D721Med (cell line): Measurements from ENCODE around the gene ZFYVE28.

ENCODE experiments used
- DNase-seq: peaks from one replicate; pipeline ENCODE4 v3.0.0; 2011; ENCODE audit warnings: low spot score; ENCODE audit not compliant: insufficient read length
- FAIRE-seq: peaks from 2 replicates; lab custom pipeline; 2011; peaks lifted over from hg19 to GRCh38; lab: Jason Lieb, UNC
- CTCF ChIP-seq: IDR thresholded peaks from 2 replicates; pipeline ENCODE4 v1.5.1; 2012; ENCODE audit warnings: mild to moderate bottlenecking, control low read depth; ENCODE audit not compliant: insufficient read depth; ENCODE audit errors: missing control alignments

ZFYVE28 gene

GRCh38 chr4:2437475-2438215, 19.2 kb upstream of the ZFYVE28 start:
- FAIRE-seq (no peak), DNase-seq (no peak)
- no peak for TF ChIP-seq CTCF

- FAIRE-seq: no peak
- no peak for TF ChIP-seq CTCF
- DNase-seq: no peak
Observed at GRCh38 chr4:2436761-2437474, 18.5 kb upstream of the ZFYVE28 start.

- DNase-seq: no peak
- FAIRE-seq: no peak
- peak; percentile 18 for TF ChIP-seq CTCF
Observed at GRCh38 chr4:2436301-2436700, 17.9 kb upstream of the ZFYVE28 start.

- TF ChIP-seq CTCF: no peak
- no peak for DNase-seq
- no peak for FAIRE-seq
Observed at GRCh38 chr4:2434420-2434819, 16.0 kb upstream of the ZFYVE28 start.

GRCh38 chr4:2433609-2434350, 15.3 kb upstream of the ZFYVE28 start:
- FAIRE-seq: no peak

GRCh38 chr4:2432991-2433530, 14.6 kb upstream of the ZFYVE28 start:
- DNase-seq (no peak), FAIRE-seq (no peak)
- no peak for TF ChIP-seq CTCF

More at GRCh38 chr4:2433609-2434350, 15.3 kb upstream of the ZFYVE28 start:
- no peak for DNase-seq
- TF ChIP-seq CTCF: no peak
